HCEC 1CT (cell line): ENCODE data around the gene ZNF101.

Experiments used
- DNase-seq: peaks from one replicate; pipeline ENCODE4 v3.0.0-alpha.2; 2017

The ZNF101 gene

DNA sequence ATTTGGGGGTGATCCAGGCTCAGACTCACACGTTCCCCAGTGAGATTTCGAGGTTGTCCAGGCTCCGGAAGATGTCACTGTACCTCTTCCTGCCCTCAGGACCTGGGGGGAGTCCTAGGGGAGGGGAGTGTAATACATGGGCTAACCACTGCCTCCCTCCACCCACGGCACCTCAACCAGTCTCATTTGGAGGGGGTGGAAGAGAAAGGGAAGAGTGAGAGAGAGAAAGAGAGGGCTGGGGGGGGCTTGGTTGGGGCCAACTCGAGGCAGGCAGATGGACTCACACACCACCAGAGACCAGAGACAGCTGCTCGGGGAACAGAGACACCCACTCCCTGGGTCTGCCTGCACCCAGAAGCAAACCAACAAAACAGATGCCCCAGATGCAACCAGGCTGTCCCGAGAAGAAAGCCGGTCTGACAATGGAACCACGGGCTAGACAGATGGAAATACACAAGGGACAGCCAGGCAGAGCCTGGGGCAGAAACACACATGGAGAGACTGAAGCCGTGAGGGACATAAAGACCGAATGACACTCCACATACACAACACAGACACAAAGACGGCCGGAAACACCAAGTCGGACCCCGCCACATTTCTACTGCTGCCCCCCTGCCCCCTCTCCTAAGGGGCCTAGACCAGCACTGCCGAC is 26.0 kb upstream of the ZNF101 start:
- no peak for DNase-seq

DNA sequence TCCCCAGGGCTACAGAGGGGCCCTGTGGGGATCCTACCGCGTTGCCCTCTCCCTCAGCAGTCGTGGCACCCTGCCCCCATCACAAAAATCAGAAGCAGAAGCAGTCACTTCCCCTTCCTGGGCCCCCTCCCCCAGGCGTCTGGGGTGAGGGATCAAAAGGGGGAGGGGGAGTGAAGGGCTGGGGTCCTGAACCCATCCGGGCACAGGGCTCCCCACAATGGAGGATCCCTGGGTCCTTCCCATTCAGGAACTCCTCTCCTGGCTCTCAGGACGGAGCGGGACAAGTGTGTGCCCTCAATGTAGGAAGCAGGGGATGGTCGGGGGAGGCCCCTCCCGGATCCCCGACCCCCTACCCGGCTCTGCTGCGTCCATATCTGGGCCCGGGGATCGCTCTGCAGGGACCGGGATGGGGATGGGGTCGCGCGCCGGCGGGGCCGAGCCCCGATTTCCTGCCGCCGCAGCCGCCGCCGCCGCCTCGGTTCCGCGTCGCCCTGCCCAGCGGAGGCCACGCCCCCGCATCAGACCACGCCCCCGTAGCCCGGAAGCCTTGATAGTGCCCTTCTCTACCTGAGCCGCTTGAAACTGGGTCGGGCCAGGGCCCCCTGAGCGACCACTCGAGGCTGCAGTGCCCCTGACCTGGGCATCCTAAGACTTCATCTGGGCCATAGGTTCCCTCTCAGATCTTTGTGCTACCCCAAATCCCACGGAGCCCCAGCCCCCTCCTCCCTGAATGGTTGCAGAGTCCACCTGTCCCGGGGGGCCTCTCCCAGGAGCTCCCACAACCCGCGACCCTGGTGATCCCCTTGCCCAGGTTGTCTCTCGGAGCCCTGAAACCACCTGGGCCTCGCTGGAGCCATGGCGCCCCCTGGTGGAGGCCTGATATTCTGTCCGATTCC is 25.2 kb upstream of the ZNF101 start, which contains the start of gene GMIP:
Gene GMIP, minus strand, starts transcription at position 500 of the 896 bp plus-strand sequence. Its CDS starts 128 bp downstream, at position 372.
- DNase-seq: peak; percentile 53

- DNase-seq: no peak
Observed at GRCh38 chr19:19644054-19644388, 24.6 kb upstream of the ZNF101 start.

- DNase-seq: no peak
Observed at GRCh38 chr19:19645233-19645870, 23.3 kb upstream of the ZNF101 start.

- DNase-seq: no peak
Observed at GRCh38 chr19:19647037-19647835, 21.4 kb upstream of the ZNF101 start.

GRCh38 chr19:19649155-19649554 is 19.5 kb upstream of the ZNF101 start:
- DNase-seq: no peak

DNA sequence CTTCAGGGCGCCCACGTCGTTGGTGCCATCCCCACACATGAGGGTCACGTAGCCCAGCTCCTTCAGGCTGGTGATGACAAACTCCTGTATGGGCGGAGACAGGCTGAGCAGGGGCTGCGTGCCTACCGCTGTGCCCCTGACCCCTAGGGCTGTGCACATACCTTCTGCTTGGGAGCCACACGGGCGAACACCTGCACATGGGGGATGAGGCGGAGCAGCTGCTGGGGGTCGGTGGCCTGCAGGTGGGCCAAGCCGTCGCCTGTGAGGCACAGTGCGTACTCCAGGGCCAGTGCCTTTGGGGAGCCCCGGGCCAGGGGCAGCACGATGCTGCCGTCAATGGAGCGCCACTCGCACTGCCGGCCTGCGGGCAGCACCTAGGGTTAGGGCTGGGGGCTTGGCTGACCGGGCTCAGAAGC is 19.1 kb upstream of the ZNF101 start:
- no peak for DNase-seq

DNA sequence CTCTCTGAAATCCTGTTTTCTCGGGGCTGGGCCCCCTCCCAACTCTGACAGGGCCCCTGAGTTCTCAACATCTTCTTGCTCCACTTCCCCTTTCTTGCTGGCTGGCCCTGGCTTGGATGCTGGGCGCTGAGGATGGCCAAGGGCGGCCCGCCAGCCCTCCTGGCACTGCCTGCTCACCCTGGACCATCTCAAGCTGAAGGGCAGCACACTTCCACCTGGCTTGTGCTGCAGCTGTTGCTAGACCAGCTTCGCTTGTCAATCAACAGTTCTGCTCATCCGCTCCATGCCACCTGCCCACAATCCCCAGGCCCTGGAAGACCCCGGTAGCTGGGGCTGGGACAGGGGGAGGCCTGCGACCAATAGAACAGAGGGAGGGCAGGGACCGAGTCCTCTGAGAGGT is 18.3 kb upstream of the ZNF101 start:
- no peak for DNase-seq

DNA sequence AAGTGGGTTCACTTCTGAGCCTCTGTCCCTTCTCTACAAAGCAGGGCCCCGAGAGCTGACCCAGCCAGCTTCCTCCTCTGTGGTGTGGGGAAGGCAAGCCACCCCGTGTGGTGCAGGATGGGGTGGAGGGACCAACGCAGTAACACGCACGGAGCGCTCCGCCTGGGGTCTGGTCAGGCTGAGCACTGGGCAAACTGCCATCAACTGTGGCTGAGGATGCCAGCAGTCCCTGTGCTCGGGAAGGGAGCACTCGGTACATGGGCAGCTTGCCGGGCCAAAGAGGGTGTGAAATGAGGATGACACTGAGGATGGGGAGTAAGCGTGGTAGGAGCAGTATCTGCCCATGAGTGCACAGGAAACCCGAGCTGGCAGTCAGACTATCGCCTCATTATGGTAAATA is 17.6 kb upstream of the ZNF101 start:
- no peak for DNase-seq

DNA sequence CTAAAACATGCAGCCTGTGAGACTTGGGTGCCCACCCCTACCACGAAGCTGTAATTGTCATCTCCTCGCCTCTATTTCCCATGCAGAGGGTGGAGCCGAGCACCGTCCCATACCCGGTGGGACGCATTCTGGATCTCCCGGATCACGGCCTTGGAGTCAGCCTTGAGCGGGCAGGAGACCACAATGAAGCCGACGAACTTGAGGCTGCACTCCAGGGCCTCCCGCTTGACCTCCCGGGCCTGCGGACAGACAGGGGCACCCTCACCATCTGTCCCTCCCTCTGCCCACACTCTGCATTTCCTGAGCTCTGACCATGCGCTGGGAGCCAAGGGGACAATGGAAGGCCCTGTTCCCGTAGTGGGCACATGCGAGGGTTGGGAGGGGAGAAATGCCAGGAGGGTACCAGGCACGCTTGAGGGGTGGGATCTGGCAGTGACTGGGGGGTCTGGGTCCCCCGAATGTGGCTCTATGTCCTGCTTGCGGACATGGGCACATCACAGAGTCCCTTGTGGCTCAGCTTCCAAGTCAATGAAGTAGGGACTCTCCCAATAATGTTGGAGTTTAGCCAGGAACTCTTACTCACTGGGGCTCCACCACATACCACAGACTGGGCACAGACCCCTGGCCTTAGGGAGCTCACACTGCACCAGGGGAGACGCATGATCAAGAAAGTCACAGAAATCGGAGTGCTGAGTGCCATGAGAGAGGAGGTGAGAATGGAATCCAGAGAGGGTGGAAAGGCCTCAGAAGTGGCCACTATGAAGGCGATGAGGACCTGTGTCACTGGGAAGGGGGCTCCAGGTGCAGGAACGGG is 15.9 kb upstream of the ZNF101 start:
- no peak for DNase-seq

DNA sequence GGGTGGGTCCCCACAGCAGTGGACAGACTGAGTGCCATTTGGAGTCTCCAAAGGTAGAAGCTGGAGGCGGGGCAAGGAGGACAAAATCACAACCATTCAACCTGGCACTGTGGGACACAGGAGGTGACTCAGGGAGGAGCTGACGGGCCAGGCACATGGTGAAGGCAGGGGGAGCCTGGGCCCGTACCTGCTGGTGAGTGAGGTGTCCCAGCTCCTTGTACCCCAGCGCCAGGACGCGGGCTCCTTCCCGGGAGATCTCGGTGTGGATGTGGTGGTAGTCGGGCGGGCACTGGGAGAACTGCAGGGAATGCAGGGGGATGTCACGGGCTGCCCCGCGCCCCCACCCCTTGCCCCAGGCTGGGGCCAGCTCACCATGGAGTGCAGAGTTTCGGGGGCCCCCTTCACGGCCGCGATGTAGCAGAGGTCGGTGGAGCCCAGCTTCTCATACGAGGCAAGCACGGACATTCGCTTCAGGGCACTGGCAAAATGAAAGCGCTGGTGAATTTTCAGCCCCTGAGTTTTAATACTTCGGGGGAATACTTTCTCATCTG is 15.0 kb upstream of the ZNF101 start:
- DNase-seq: no peak

DNA sequence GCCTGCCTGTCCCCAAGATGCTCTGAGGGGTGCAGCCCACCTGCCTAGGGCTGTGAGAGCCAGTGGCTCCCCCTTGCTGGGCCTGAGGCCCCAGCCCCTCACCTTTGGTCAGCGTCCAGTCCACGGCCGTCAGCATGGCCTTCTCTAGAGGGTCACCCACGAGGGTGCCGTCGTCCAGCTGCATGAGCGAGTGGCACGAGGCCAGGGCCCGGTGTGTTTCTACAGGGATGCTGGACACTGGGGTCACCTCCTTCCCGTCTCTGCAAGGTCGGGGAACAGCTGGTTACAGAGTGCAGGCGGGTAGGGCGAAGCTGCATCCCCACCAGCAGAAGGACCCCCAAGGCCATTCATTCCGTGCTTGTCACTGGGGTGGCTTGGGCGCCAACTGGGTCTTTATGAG is 14.2 kb upstream of the ZNF101 start:
- DNase-seq: no peak

- no peak for DNase-seq
Observed at GRCh38 chr19:19655051-19655594, 13.5 kb upstream of the ZNF101 start.

DNA sequence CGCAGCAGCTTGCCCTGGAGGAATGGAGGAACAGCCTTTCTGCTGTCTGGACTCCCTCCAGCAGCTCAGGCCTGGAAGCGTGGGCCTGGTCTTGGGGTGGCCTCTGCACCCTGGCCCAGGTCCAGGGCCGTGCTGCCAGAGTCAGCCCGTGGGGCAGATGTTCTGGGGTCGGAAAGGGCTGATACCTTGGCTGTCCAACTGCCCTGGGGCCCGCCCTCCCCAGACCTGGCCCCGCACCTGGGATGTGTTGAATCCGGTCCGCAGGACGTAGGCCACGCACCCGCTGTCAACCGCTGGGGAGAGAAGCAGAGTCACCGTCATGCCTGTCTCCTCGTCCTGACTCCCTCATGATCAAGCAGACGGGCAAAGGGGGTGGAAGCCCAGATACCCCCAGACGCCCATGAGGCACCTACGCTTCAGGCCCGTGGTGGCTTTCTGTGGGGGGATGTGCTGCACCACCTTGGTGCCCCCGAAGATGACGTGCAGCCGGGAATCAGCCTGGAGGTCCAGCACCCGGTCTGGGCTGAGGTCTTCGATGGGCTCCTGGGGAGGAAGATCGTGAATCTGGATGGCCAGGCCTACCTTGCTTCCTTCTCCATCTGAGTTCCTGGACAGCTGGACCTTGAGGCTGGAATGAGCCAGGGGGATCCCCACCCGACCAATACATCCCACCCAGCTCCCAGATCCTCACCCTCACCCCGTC is 12.8 kb upstream of the ZNF101 start:
- no peak for DNase-seq

DNA sequence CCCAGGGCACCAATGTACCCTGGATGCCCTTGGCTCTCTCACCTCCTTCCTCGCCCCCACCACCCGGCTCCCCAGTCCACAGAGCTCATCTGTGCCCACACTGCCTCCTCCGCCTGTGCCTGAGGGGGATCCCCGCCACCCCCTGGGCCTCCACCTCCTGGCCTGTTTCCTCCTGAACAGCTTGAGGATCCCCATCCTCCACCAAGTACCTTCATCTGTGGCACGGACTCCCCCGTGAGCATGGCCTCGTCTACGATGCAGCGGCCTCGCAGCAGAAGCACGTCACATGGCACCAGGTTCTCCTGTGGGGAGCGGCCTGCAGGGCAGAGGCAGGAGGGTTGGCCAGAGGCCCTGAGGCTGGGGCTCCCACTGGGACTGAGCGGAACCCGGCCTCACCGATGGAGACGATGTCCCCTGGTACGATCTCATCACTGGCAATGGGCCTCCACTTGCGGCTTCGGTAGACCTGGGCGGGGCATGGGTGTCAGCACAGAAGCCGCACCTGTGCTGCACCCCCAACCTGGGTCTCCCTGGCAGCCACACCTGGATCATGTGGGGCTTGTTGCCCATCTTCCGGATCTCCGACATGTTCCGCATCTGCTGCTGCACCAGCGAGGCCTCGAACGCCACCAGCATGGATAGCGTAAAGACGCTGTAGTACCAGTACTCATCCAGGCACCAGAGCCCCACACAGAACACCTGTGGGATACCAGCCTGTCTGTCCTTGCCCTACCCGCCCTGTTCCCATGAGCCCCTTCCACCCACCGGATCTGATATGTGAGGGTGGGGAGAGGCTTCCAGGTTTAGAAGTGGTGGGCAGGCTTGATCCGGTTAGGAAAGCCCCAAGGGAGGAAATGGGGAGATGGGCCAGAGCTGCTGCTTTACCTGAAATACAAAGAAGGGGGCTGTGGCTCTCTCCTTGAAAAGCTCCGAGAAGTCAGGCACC is 11.9 kb upstream of the ZNF101 start:
- no peak for DNase-seq

- no peak for DNase-seq
Observed at GRCh38 chr19:19657397-19657783, 11.2 kb upstream of the ZNF101 start.

DNA sequence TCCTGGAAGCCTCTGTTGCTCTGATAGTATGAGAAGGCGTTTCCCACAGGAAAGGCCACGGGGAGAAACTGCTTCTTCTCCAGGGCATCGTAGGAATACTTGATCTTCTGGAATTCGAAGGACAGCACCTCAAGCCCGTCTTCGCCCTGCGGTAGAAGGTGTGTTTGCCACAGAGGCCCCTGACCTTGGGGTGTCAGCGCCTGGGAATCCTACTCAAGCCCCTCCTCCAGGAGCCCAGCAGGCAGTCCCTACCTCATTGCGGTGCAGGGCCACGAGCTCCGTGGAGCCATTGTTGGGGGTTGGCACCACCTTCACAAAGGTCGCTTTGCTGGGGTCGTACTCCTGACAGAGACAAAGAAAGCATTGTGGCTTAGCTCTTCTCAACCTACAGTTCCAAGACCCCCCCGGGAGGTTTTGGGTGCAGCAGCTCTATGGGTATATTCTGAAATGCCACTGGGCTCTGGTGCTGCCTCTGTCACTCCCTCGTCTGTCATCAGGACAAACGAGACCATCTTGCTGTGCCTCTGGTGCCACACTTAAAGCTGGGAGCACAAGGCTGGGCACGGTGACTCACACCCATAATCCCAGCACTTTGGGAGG is 8.9 kb upstream of the ZNF101 start:
- no peak for DNase-seq

GRCh38 chr19:19661141-19661674 is 7.4 kb upstream of the ZNF101 start:
- DNase-seq: no peak

GRCh38 chr19:19661675-19662251 is 6.9 kb upstream of the ZNF101 start:
- no peak for DNase-seq
